Neural progenitor cell (in vitro differentiated cells): Measurements from ENCODE around the gene KRT9. TPM values are rescaled to one million over a fixed set of nuclear protein-coding genes. Genes with fewer than 3 reads are reported as not detected.

Source experiments
- DNase-seq: peaks from one replicate; pipeline ENCODE4 v3.0.0-alpha.2; 2016; ENCODE audit warnings: low spot score
- H2AFZ ChIP-seq: fragments of 200-600 bp; sonication (generic); replicated peaks from 2 replicates; pipeline ENCODE4 v1.6.1; 2016; ENCODE audit warnings: antibody characterized with exemption
- H3F3A ChIP-seq: fragments of 200-600 bp; sonication (generic); 2 replicates; pipeline ENCODE4 v1.6.1; 2016; ENCODE audit warnings: antibody characterized with exemption, low read depth
- H3K27ac ChIP-seq: fragments of 200-600 bp; sonication (generic); 2 replicates; pipeline ENCODE4 v1.5.1; 2016; ENCODE audit warnings: mild to moderate bottlenecking
- H3K27me3 ChIP-seq: fragments of 200-600 bp; sonication (generic); 2 replicates; pipeline ENCODE4 v1.6.1; 2016; ENCODE audit warnings: mild to moderate bottlenecking, moderate library complexity
- H3K36me3 ChIP-seq: fragments of 200-600 bp; sonication (generic); 2 replicates; pipeline ENCODE4 v1.5.1; 2016
- H3K4me1 ChIP-seq: fragments of 200-600 bp; sonication (generic); 2 replicates; pipeline ENCODE4 v1.6.1; 2016; ENCODE audit warnings: mixed run types
- H3K4me2 ChIP-seq: fragments of 200-600 bp; sonication (generic); 2 replicates; pipeline ENCODE4 v1.6.1; 2016
- H3K4me3 ChIP-seq: fragments of 200-600 bp; sonication (generic); 2 replicates; pipeline ENCODE4 v1.5.1; 2016
- H3K79me2 ChIP-seq: fragments of 200-600 bp; sonication (generic); 2 replicates; pipeline ENCODE4 v1.6.1; 2016; ENCODE audit warnings: low read depth
- H3K9ac ChIP-seq: fragments of 200-600 bp; sonication (generic); 2 replicates; pipeline ENCODE4 v1.6.1; 2016
- H3K9me3 ChIP-seq: fragments of 200-600 bp; sonication (generic); 2 replicates; pipeline ENCODE4 v1.5.1; 2016; ENCODE audit warnings: low read depth
- H4K20me1 ChIP-seq: fragments of 200-600 bp; sonication (generic); 2 replicates; pipeline ENCODE4 v1.6.1; 2016; ENCODE audit warnings: low read depth
- H3K27ac Mint-ChIP-seq: 3 replicates; pipeline ENCODE4 v1.8.0; 2021; ENCODE audit warnings: mixed read lengths
- H3K27me3 Mint-ChIP-seq: 2 replicates; pipeline ENCODE4 v1.8.0; 2022; ENCODE audit warnings: low read depth, mild to moderate bottlenecking, inconsistent platforms, moderate library complexity, mixed read lengths; ENCODE audit not compliant: insufficient read depth
- H3K36me3 Mint-ChIP-seq: 3 replicates; pipeline ENCODE4 v1.8.0; 2021; ENCODE audit warnings: mixed read lengths
- H3K4me1 Mint-ChIP-seq: 3 replicates; pipeline ENCODE4 v1.8.0; 2021; ENCODE audit warnings: mixed read lengths
- H3K4me3 Mint-ChIP-seq: 3 replicates; pipeline ENCODE4 v1.8.0; 2021; ENCODE audit warnings: mild to moderate bottlenecking, moderate library complexity, mixed read lengths
- H3K9me3 Mint-ChIP-seq: 3 replicates; pipeline ENCODE4 v1.8.0; 2020; ENCODE audit warnings: mixed read lengths
- CTCF ChIP-seq: fragments of 200-600 bp; sonication (generic); IDR thresholded peaks from 2 replicates; pipeline ENCODE4 v1.5.1; 2017; ENCODE audit warnings: antibody characterized with exemption, mild to moderate bottlenecking
- EZH2 ChIP-seq: fragments of 200-600 bp; sonication (generic); IDR thresholded peaks from 2 replicates; pipeline ENCODE4 v1.6.1; 2017; ENCODE audit warnings: antibody characterized with exemption, mild to moderate bottlenecking, moderate library complexity
- EZH2phosphoT487 ChIP-seq: fragments of 200-600 bp; sonication (generic); IDR thresholded peaks from 2 replicates; pipeline ENCODE4 v1.6.1; 2017; ENCODE audit warnings: antibody characterized with exemption
- total RNA-seq: library from RNA; depleted of rRNA; stranded (reverse); fragments of >200 nt; gene quantifications from 2 replicates; pipeline ENCODE4 v1.2.3, GENCODE V29; 2015; ENCODE audit warnings: low replicate concordance

Gene KRT9
- total RNA-seq, 1 donor from 2014 or later = not detected

DNA sequence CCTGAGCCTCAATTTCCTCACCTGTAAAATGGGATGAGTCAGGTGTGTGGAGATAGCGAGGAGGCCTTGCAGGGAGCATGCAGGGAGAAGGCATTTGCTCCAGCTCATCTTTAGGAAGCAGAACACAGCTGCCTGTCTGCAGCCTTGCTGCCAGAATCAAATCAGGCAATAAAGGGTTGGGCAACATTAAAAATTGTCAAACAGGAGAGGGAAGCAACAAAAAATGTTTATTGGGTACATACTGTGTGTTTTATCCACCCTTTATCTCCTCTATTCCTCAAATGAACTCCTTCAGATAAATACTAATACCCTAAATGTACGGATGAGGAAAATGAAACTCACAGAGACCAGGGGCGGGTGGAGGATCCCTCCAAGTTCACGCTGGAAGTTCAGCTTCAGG is 28.5 kb upstream of the KRT9 start:
- no peak overlapping the region for H3K27ac ChIP-seq
- no peaks in the 10 kb centered on the region for H3K79me2 ChIP-seq
- no peak overlapping the region for H3K4me2 ChIP-seq
- H3K27me3 ChIP-seq = no peaks in the 10 kb centered on the region
- no peaks in the 10 kb centered on the region for H3K9me3 Mint-ChIP-seq
- no peaks in the 10 kb centered on the region for H3K36me3 Mint-ChIP-seq
- no peak overlapping the region for H3K27ac Mint-ChIP-seq
- no peaks in the 10 kb centered on the region for H3K9me3 ChIP-seq
- H2AFZ ChIP-seq = no peak overlapping the region
- H3K4me3 Mint-ChIP-seq = no peak overlapping the region
- no peak overlapping the region for H3K9ac ChIP-seq
- H4K20me1 ChIP-seq = no peaks in the 10 kb centered on the region
- H3F3A ChIP-seq = no peaks in the 10 kb centered on the region
- H3K4me1 Mint-ChIP-seq = no peaks in the 10 kb centered on the region
- H3K4me1 ChIP-seq = peaks cover 7% of the 10 kb centered on the region
- H3K4me3 ChIP-seq = no peak overlapping the region
- no peak for DNase-seq
- peaks cover 5% of the 10 kb centered on the region for H3K27me3 Mint-ChIP-seq
- TF ChIP-seq EZH2phosphoT487 = no peak
- no peak for TF ChIP-seq EZH2
- TF ChIP-seq CTCF = no peak
- H3K36me3 ChIP-seq = no peaks in the 10 kb centered on the region

DNA sequence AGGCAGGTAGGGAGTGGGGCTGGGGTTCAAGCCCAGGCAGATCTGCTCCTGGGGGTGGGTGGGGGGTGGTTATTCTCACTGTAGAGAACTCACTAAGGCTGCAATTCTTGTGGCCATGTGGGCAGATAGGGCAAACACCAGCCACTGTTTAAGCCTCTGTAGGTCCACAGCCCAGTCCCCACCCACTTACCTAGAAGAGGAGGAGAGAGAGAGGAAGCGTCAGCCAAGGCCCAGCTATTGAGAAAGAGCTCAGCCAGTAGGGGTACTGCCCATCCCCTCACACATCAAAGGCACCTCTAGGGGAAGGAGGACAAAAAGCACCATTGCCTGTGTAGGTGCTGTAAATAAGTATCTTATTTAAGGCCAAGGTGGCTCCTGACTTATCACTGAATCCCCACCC is 27.8 kb upstream of the KRT9 start:
- no peaks in the 10 kb centered on the region for H3K9me3 ChIP-seq
- H3K27ac ChIP-seq = no peak overlapping the region
- H3K27me3 ChIP-seq = no peaks in the 10 kb centered on the region
- no peak overlapping the region for H3K9ac ChIP-seq
- H3F3A ChIP-seq = no peaks in the 10 kb centered on the region
- no peak overlapping the region for H3K27ac Mint-ChIP-seq
- H3K4me2 ChIP-seq = no peak overlapping the region
- no peaks in the 10 kb centered on the region for H3K9me3 Mint-ChIP-seq
- no peaks in the 10 kb centered on the region for H3K36me3 ChIP-seq
- no peak overlapping the region for H3K4me3 ChIP-seq
- no peaks in the 10 kb centered on the region for H3K79me2 ChIP-seq
- H3K27me3 Mint-ChIP-seq = peaks cover 7% of the 10 kb centered on the region
- TF ChIP-seq EZH2phosphoT487 = no peak
- TF ChIP-seq EZH2 = no peak
- no peak overlapping the region for H2AFZ ChIP-seq
- DNase-seq = no peak
- no peaks in the 10 kb centered on the region for H4K20me1 ChIP-seq
- peaks cover 7% of the 10 kb centered on the region for H3K4me1 ChIP-seq
- no peaks in the 10 kb centered on the region for H3K4me1 Mint-ChIP-seq
- no peaks in the 10 kb centered on the region for H3K36me3 Mint-ChIP-seq
- H3K4me3 Mint-ChIP-seq = no peak overlapping the region

GRCh38 chr17:41595585-41595984 is 23.7 kb upstream of the KRT9 start:
- Mint-ChIP-seq H3K27ac (no peak overlapping the region), H3K4me1 (peaks cover 2% of the 10 kb centered on the region), H3K36me3 (no peaks in the 10 kb centered on the region), H3K9me3 (no peaks in the 10 kb centered on the region), H3K4me3 (no peak overlapping the region), H3K27me3 (peaks cover 16% of the 10 kb centered on the region)
- Histone ChIP-seq H4K20me1 (no peaks in the 10 kb centered on the region), H3K9me3 (no peaks in the 10 kb centered on the region), H3K9ac (no peak overlapping the region), H2AFZ (no peak overlapping the region), H3K27ac (no peak overlapping the region), H3K36me3 (no peaks in the 10 kb centered on the region), H3K4me2 (no peak overlapping the region), H3K79me2 (no peaks in the 10 kb centered on the region), H3F3A (no peaks in the 10 kb centered on the region), H3K4me3 (no peak overlapping the region), H3K4me1 (no peaks in the 10 kb centered on the region), H3K27me3 (no peaks in the 10 kb centered on the region)
- DNase-seq = no peak
- TF ChIP-seq EZH2 (no peak), CTCF (no peak), EZH2phosphoT487 (no peak)

- H3K27ac ChIP-seq = no peak overlapping the region
- H3K4me1 Mint-ChIP-seq = peaks cover 2% of the 10 kb centered on the region
- H3K27me3 Mint-ChIP-seq = peaks cover 18% of the 10 kb centered on the region
- H3K9ac ChIP-seq = no peak overlapping the region
- H3K4me3 ChIP-seq = no peak overlapping the region
- no peaks in the 10 kb centered on the region for H3K9me3 Mint-ChIP-seq
- no peak overlapping the region for H2AFZ ChIP-seq
- no peaks in the 10 kb centered on the region for H3K27me3 ChIP-seq
- no peak for DNase-seq
- no peaks in the 10 kb centered on the region for H3K9me3 ChIP-seq
- H3K79me2 ChIP-seq = no peaks in the 10 kb centered on the region
- no peaks in the 10 kb centered on the region for H3F3A ChIP-seq
- no peaks in the 10 kb centered on the region for H3K36me3 Mint-ChIP-seq
- no peak overlapping the region for H3K27ac Mint-ChIP-seq
- no peak overlapping the region for H3K4me3 Mint-ChIP-seq
- H3K4me1 ChIP-seq = no peaks in the 10 kb centered on the region
- TF ChIP-seq CTCF = no peak
- TF ChIP-seq EZH2phosphoT487 = no peak
- no peak for TF ChIP-seq EZH2
- H4K20me1 ChIP-seq = no peaks in the 10 kb centered on the region
- no peak overlapping the region for H3K4me2 ChIP-seq
- no peaks in the 10 kb centered on the region for H3K36me3 ChIP-seq
These were observed 22.6 kb upstream of the KRT9 start for GRCh38 chr17:41594363-41594915.
